Activated CD4-positive, alpha-beta memory T cell treated with anti-CD3 and anti-CD28 coated beads for 36 hours (primary cell): ENCODE measurements around the gene MED14. TPM values are rescaled to one million over a fixed set of nuclear protein-coding genes. Genes with fewer than 3 reads are reported as not detected.
"Not testable (repeated sequence)": the region's sequence is repeated elsewhere in the genome, so short reads cannot be mapped to it uniquely, and the experiment has no call there.

Experiments used
- CTCF ChIA-PET: fragments of 350-600 bp; sonication (Branson Sonifier 250); formaldehyde crosslinking; loops from one replicate; lab custom pipeline; 2021; ENCODE audit warnings: antibody characterized with exemption, inconsistent platforms; lab: Charles Lee
- POLR2A ChIA-PET: fragments of 350-600 bp; sonication (Branson Sonifier 250); formaldehyde crosslinking; loops from one replicate; lab custom pipeline; 2021; ENCODE audit warnings: antibody characterized with exemption; lab: Charles Lee
- DNase-seq: peaks from one replicate; pipeline ENCODE4 v3.0.0-alpha.2; 2020
- H3K27ac Mint-ChIP-seq: one replicate; pipeline ENCODE4 v1.8.0; 2021; ENCODE audit warnings: mixed read lengths
- H3K27me3 Mint-ChIP-seq: one replicate; pipeline ENCODE4 v1.8.0; 2021; ENCODE audit warnings: mixed read lengths
- H3K36me3 Mint-ChIP-seq: one replicate; pipeline ENCODE4 v1.8.0; 2021; ENCODE audit warnings: mixed read lengths
- H3K4me1 Mint-ChIP-seq: one replicate; pipeline ENCODE4 v1.8.0; 2021; ENCODE audit warnings: low read depth, mixed read lengths
- H3K4me3 Mint-ChIP-seq: one replicate; pipeline ENCODE4 v1.8.0; 2021; ENCODE audit warnings: mild to moderate bottlenecking, mixed read lengths
- H3K9me3 Mint-ChIP-seq: one replicate; pipeline ENCODE4 v1.8.0; 2021; ENCODE audit warnings: mixed read lengths
- intact Hi-C: fragments of 100-400 bp; cut with micrococcal nuclease; formaldehyde crosslinking; loops from one replicate; pipeline ENCODE4 v1.15.1; 2023
- total RNA-seq, 2 experiments: library from RNA; stranded (reverse); gene quantifications; one replicate each; pipeline ENCODE4 v1.2.3, GENCODE V29; 2021

Gene MED14
- 10 to 100 TPM; 46.4 to 49.4 TPM for total RNA-seq

- intact Hi-C loops = loop anchor here (1.0 to 10.0 kb wide), 6 partner anchors 59 to 599 kb away; partner anchors contain the start of genes ATP6AP2, CXorf38, DDX3X and USP9X
These were observed at the start of gene MED14 for GRCh38 chrX:40735325-40736169. Gene MED14 (minus strand): TSS chrX:40735542. CDS start chrX:40735412, 130 bp downstream.

GRCh38 chrX:40784516-40785151 is 49.3 kb upstream of the MED14 start:
- POLR2A ChIA-PET = interaction anchor here (1.0 kb wide), 1 partner anchor 49 kb away, joined by 4 read pairs; the partner anchor contains the start of gene MED14
- no peak for DNase-seq
- no peaks in the 10 kb centered on the region for H3K27me3 Mint-ChIP-seq
- intact Hi-C loops = no loop called here
- no peak overlapping the region for H3K4me3 Mint-ChIP-seq
- no peaks in the 10 kb centered on the region for H3K36me3 Mint-ChIP-seq
- H3K9me3 Mint-ChIP-seq = no peaks in the 10 kb centered on the region
- CTCF ChIA-PET = interaction anchor here (1.0 to 1.2 kb wide), 2 partner anchors 10 to 198 kb away, joined by 3 read pairs; no protein-coding TSS in a partner anchor
- no peak overlapping the region for H3K27ac Mint-ChIP-seq
- H3K4me1 Mint-ChIP-seq = peaks cover 2% of the 10 kb centered on the region

More at GRCh38 chrX:40735325-40736169, at the start of gene MED14:
- peaks cover 44% of the 10 kb centered on the region for H3K4me1 Mint-ChIP-seq
- no peaks in the 10 kb centered on the region for H3K27me3 Mint-ChIP-seq
- H3K36me3 Mint-ChIP-seq = peaks cover 5% of the 10 kb centered on the region
- peak within 1 kb of the TSS; percentile 92 for H3K27ac Mint-ChIP-seq
- ChIA-PET POLR2A (interaction anchor here (1.6 kb wide), 1 partner anchor 50 kb away, joined by 4 read pairs; no protein-coding TSS in a partner anchor), CTCF (interaction anchor here (0.9 to 1.4 kb wide), 3 partner anchors 10 to 382 kb away, joined by 3 to 4 read pairs (median 3); no protein-coding TSS in a partner anchor)
- DNase-seq = peak; percentile 93
- H3K4me3 Mint-ChIP-seq = peak within 1 kb of the TSS; percentile 84
- no peaks in the 10 kb centered on the region for H3K9me3 Mint-ChIP-seq

- H3K9me3 Mint-ChIP-seq, H3K27me3 Mint-ChIP-seq, intact Hi-C loops, H3K27ac Mint-ChIP-seq, POLR2A ChIA-PET, H3K4me1 Mint-ChIP-seq, H3K4me3 Mint-ChIP-seq, DNase-seq, H3K36me3 Mint-ChIP-seq: not testable (repeated sequence)
- CTCF ChIA-PET = interaction anchor here (2.0 kb wide), 1 partner anchor 131 kb away, joined by 5 read pairs; no protein-coding TSS in a partner anchor
These were observed 47.4 kb upstream of the MED14 start for GRCh38 chrX:40782644-40783259.

- no peak overlapping the region for H3K27ac Mint-ChIP-seq
- intact Hi-C loops = no loop called here
- CTCF ChIA-PET = interaction anchor here (2.0 kb wide), 1 partner anchor 129 kb away, joined by 5 read pairs; no protein-coding TSS in a partner anchor
These were observed 45.6 kb upstream of the MED14 start for GRCh38 chrX:40780951-40781350.

GRCh38 chrX:40780082-40780481 is 44.7 kb upstream of the MED14 start:
- ChIA-PET CTCF (no interaction called here), POLR2A (no interaction called here)
- Mint-ChIP-seq H3K36me3 (no peaks in the 10 kb centered on the region), H3K27me3 (no peaks in the 10 kb centered on the region), H3K4me1 (peaks cover 2% of the 10 kb centered on the region), H3K27ac (no peak overlapping the region), H3K4me3 (no peak overlapping the region), H3K9me3 (no peaks in the 10 kb centered on the region)
- no peak for DNase-seq
- intact Hi-C loops = no loop called here

More at GRCh38 chrX:40780951-40781350, 45.6 kb upstream of the MED14 start:
- peaks cover 2% of the 10 kb centered on the region for H3K4me1 Mint-ChIP-seq
- H3K4me3 Mint-ChIP-seq = no peak overlapping the region
- POLR2A ChIA-PET = no interaction called here
- H3K9me3 Mint-ChIP-seq = no peaks in the 10 kb centered on the region
- H3K36me3 Mint-ChIP-seq = no peaks in the 10 kb centered on the region
- no peak for DNase-seq
- H3K27me3 Mint-ChIP-seq = no peaks in the 10 kb centered on the region

- intact Hi-C loops = no loop called here
- ChIA-PET CTCF (no interaction called here), POLR2A (no interaction called here)
- Mint-ChIP-seq H3K27me3 (no peaks in the 10 kb centered on the region), H3K4me1 (no peaks in the 10 kb centered on the region), H3K9me3 (no peaks in the 10 kb centered on the region), H3K27ac (no peak overlapping the region), H3K4me3 (no peak overlapping the region), H3K36me3 (no peaks in the 10 kb centered on the region)
- DNase-seq = no peak
These were observed 43.7 kb upstream of the MED14 start for GRCh38 chrX:40778861-40779575.

- Mint-ChIP-seq H3K4me3 (no peak overlapping the region), H3K27ac (no peak overlapping the region), H3K9me3 (no peaks in the 10 kb centered on the region), H3K27me3 (no peaks in the 10 kb centered on the region), H3K4me1 (no peaks in the 10 kb centered on the region), H3K36me3 (no peaks in the 10 kb centered on the region)
- ChIA-PET CTCF (no interaction called here), POLR2A (no interaction called here)
- DNase-seq = no peak
- intact Hi-C loops = no loop called here
These were observed 38.5 kb upstream of the MED14 start for GRCh38 chrX:40773809-40774208.

GRCh38 chrX:40773188-40773587 is 37.8 kb upstream of the MED14 start:
- Mint-ChIP-seq H3K4me1 (no peaks in the 10 kb centered on the region), H3K27me3 (no peaks in the 10 kb centered on the region), H3K27ac (no peak overlapping the region), H3K36me3 (no peaks in the 10 kb centered on the region), H3K4me3 (no peak overlapping the region), H3K9me3 (no peaks in the 10 kb centered on the region)
- no peak for DNase-seq
- intact Hi-C loops = no loop called here
- POLR2A ChIA-PET = no interaction called here
- CTCF ChIA-PET = no interaction called here

- POLR2A ChIA-PET = no interaction called here
- no peaks in the 10 kb centered on the region for H3K27me3 Mint-ChIP-seq
- no peak for DNase-seq
- H3K4me1 Mint-ChIP-seq = no peaks in the 10 kb centered on the region
- no peaks in the 10 kb centered on the region for H3K36me3 Mint-ChIP-seq
- H3K4me3 Mint-ChIP-seq = no peak overlapping the region
- no peaks in the 10 kb centered on the region for H3K9me3 Mint-ChIP-seq
- CTCF ChIA-PET = interaction anchor here (0.7 kb wide), 1 partner anchor 15 kb away, joined by 3 read pairs; no protein-coding TSS in a partner anchor
- H3K27ac Mint-ChIP-seq = no peak overlapping the region
- intact Hi-C loops = no loop called here
These were observed 36.9 kb upstream of the MED14 start for GRCh38 chrX:40772290-40772689.

GRCh38 chrX:40761762-40762161 is 26.4 kb upstream of the MED14 start:
- CTCF ChIA-PET = no interaction called here

GRCh38 chrX:40759374-40759773 is 24.0 kb upstream of the MED14 start:
- no peak overlapping the region for H3K4me3 Mint-ChIP-seq
- no peaks in the 10 kb centered on the region for H3K27me3 Mint-ChIP-seq
- no peaks in the 10 kb centered on the region for H3K36me3 Mint-ChIP-seq
- H3K27ac Mint-ChIP-seq = no peak overlapping the region
- no peaks in the 10 kb centered on the region for H3K4me1 Mint-ChIP-seq
- no peak for DNase-seq
- intact Hi-C loops = no loop called here
- CTCF ChIA-PET = interaction anchor here (1.2 kb wide), 1 partner anchor 35 kb away, joined by 3 read pairs; no protein-coding TSS in a partner anchor
- POLR2A ChIA-PET = no interaction called here
- H3K9me3 Mint-ChIP-seq = no peaks in the 10 kb centered on the region

More at GRCh38 chrX:40761762-40762161, 26.4 kb upstream of the MED14 start:
- H3K27ac Mint-ChIP-seq = no peak overlapping the region
- H3K4me1 Mint-ChIP-seq = no peaks in the 10 kb centered on the region
- H3K4me3 Mint-ChIP-seq = no peak overlapping the region
- intact Hi-C loops = no loop called here
- POLR2A ChIA-PET = no interaction called here
- no peaks in the 10 kb centered on the region for H3K9me3 Mint-ChIP-seq
- DNase-seq = no peak
- no peaks in the 10 kb centered on the region for H3K36me3 Mint-ChIP-seq
- H3K27me3 Mint-ChIP-seq = no peaks in the 10 kb centered on the region
